Natural killer cell (primary cell): Measurements from ENCODE around the gene PLCH2. TPM values are rescaled to one million over a fixed set of nuclear protein-coding genes. Genes with fewer than 3 reads are reported as not detected.

Experiments used
- ATAC-seq, 3 donors: fragments of 150-1000 bp in 2 of 3; fragments of 200-7000 bp in 1 of 3; cut with Tn5 transposase; 1 replicate in 1 of 3; 2 replicates in 2 of 3; pipeline ENCODE4 v1.10.0; 2021; ENCODE audit warnings: mild to moderate bottlenecking in 2 of 3, moderate library complexity in 2 of 3
- DNase-seq, 2 donors: peaks; one replicate each; pipeline versions ENCODE4 v3.0.0 to v3.0.0-alpha.2; 2013 to 2021; ENCODE audit warnings: mixed read lengths in 1 of 2
- H3K27ac ChIP-seq: one replicate; pipeline ENCODE4 v1.5.1; 2013; ENCODE audit warnings: mild to moderate bottlenecking, low read length
- H3K27me3 ChIP-seq: one replicate; pipeline ENCODE4 v1.6.1; 2013; ENCODE audit warnings: low read length; ENCODE audit not compliant: control insufficient read depth, insufficient read depth
- H3K36me3 ChIP-seq: one replicate; pipeline ENCODE4 v1.6.1; 2013; ENCODE audit warnings: low read length; ENCODE audit not compliant: control insufficient read depth, insufficient read depth
- H3K4me1 ChIP-seq: one replicate; pipeline ENCODE4 v1.6.1; 2013; ENCODE audit warnings: low read length; ENCODE audit not compliant: control insufficient read depth, insufficient read depth
- H3K4me3 ChIP-seq: one replicate; pipeline ENCODE4 v1.5.1; 2013; ENCODE audit warnings: low read length
- H3K9me3 ChIP-seq: one replicate; pipeline ENCODE4 v1.6.1; 2013; ENCODE audit warnings: low read length; ENCODE audit not compliant: control insufficient read depth, insufficient read depth
- H3K27ac Mint-ChIP-seq, 2 donors: one replicate each; pipeline ENCODE4 v1.8.0; 2022; ENCODE audit warnings: mild to moderate bottlenecking in 2 of 2, mixed read lengths in 2 of 2, moderate library complexity in 1 of 2
- H3K27me3 Mint-ChIP-seq, 2 donors: one replicate each; pipeline ENCODE4 v1.8.0; 2022; ENCODE audit warnings: low read depth in 2 of 2, mixed read lengths in 2 of 2
- H3K36me3 Mint-ChIP-seq: one replicate; pipeline ENCODE4 v1.8.0; 2022; ENCODE audit warnings: mixed read lengths
- H3K4me1 Mint-ChIP-seq, 2 donors: one replicate each; pipeline ENCODE4 v1.8.0; 2022; ENCODE audit warnings: mixed read lengths in 2 of 2
- H3K4me3 Mint-ChIP-seq: one replicate; pipeline ENCODE4 v1.8.0; 2022; ENCODE audit warnings: mild to moderate bottlenecking, moderate library complexity, mixed read lengths
- H3K9me3 Mint-ChIP-seq, 2 donors: one replicate each; pipeline ENCODE4 v1.8.0; 2022; ENCODE audit warnings: mixed read lengths in 2 of 2
- CTCF ChIP-seq: fragments of 200-600 bp; IDR thresholded peaks from one replicate; pipeline ENCODE4 v1.8.0; 2022; ENCODE audit warnings: antibody characterized with exemption
- WGBS: methylation state at CpG from one replicate; pipeline ENCODE4 v1.1.7; 2013; ENCODE audit warnings: missing lambda C conversion rate; ENCODE audit not compliant: insufficient coverage; 5-methylcytosine and 5-hydroxymethylcytosine counted together
- intact Hi-C: fragments of 100-400 bp; cut with micrococcal nuclease; formaldehyde crosslinking; loops from one replicate; pipeline ENCODE4 v1.14.2; 2022
- total RNA-seq, 4 donors: library from RNA; stranded (reverse); fragments of 120-200 nt in 1 of 4; gene quantifications; one replicate each; pipeline versions ENCODE4 v1.2.3 to v1.2.4, GENCODE V29; 2013 to 2022

Gene PLCH2
- total RNA-seq, 3 donors from 2014 or later (not counting 1 experiment from before 2014, with no cell fraction given): 77.1 to 116 (median 106) TPM

GRCh38 chr1:2507744-2508155, 31.7 kb downstream of the PLCH2 start:
- WGBS: 92% methylated on average over 6 of the region's 6 CpGs
- no peaks in the 10 kb centered on the region for H3K9me3 Mint-ChIP-seq
- no peak for ATAC-seq

GRCh38 chr1:2508180-2508579, 32.1 kb downstream of the PLCH2 start:
- no peaks in the 10 kb centered on the region for H3K9me3 Mint-ChIP-seq
- H3K27me3 Mint-ChIP-seq: no peaks in the 10 kb centered on the region
- ATAC-seq: no peak
- no peak for TF ChIP-seq CTCF
- intact Hi-C loops: no loop called here
- WGBS: 90% methylated on average over 20 of the region's 24 CpGs
- Histone ChIP-seq H3K4me3 (no peak overlapping the region), H3K9me3 (no peaks in the 10 kb centered on the region), H3K27me3 (no peaks in the 10 kb centered on the region), H3K4me1 (peaks cover 6% of the 10 kb centered on the region), H3K27ac (no peak overlapping the region), H3K36me3 (peaks cover 46% of the 10 kb centered on the region)
- no peak overlapping the region for H3K4me3 Mint-ChIP-seq
- no peak for DNase-seq
- H3K4me1 Mint-ChIP-seq: peaks cover 0 to 5% of the 10 kb centered on the region in 2 donors
- H3K27ac Mint-ChIP-seq: no peak overlapping the region
- H3K36me3 Mint-ChIP-seq: no peaks in the 10 kb centered on the region

More at GRCh38 chr1:2507744-2508155, 31.7 kb downstream of the PLCH2 start:
- Histone ChIP-seq H3K27me3 (no peaks in the 10 kb centered on the region), H3K27ac (no peak overlapping the region), H3K36me3 (peaks cover 42% of the 10 kb centered on the region), H3K4me3 (no peak overlapping the region), H3K9me3 (no peaks in the 10 kb centered on the region), H3K4me1 (peaks cover 6% of the 10 kb centered on the region)
- Mint-ChIP-seq H3K27me3 (no peaks in the 10 kb centered on the region), H3K36me3 (no peaks in the 10 kb centered on the region), H3K4me1 (peaks cover 0 to 5% of the 10 kb centered on the region in 2 donors), H3K27ac (no peak overlapping the region), H3K4me3 (no peak overlapping the region)
- no peak for TF ChIP-seq CTCF
- DNase-seq: no peak
- intact Hi-C loops: no loop called here

GRCh38 chr1:2508751-2509150, 32.7 kb downstream of the PLCH2 start:
- H3K4me1 ChIP-seq: peaks cover 6% of the 10 kb centered on the region
- no peaks in the 10 kb centered on the region for H3K9me3 ChIP-seq
- no peak overlapping the region for H3K4me3 ChIP-seq
- peaks cover 52% of the 10 kb centered on the region for H3K36me3 ChIP-seq
- Mint-ChIP-seq H3K4me1 (peaks cover 0 to 5% of the 10 kb centered on the region in 2 donors), H3K9me3 (no peaks in the 10 kb centered on the region), H3K27ac (no peak overlapping the region), H3K27me3 (no peaks in the 10 kb centered on the region), H3K4me3 (no peak overlapping the region), H3K36me3 (no peaks in the 10 kb centered on the region)
- ATAC-seq: no peak
- H3K27me3 ChIP-seq: no peaks in the 10 kb centered on the region
- DNase-seq: no peak
- no peak overlapping the region for H3K27ac ChIP-seq
- no peak for TF ChIP-seq CTCF
- WGBS: 97% methylated on average over 29 of the region's 29 CpGs
- intact Hi-C loops: no loop called here

- Mint-ChIP-seq H3K9me3 (no peaks in the 10 kb centered on the region), H3K4me1 (no peaks in the 10 kb centered on the region), H3K4me3 (no peak overlapping the region), H3K36me3 (no peaks in the 10 kb centered on the region), H3K27ac (no peak overlapping the region), H3K27me3 (no peaks in the 10 kb centered on the region)
- Histone ChIP-seq H3K4me3 (no peak overlapping the region), H3K4me1 (peaks cover 6% of the 10 kb centered on the region), H3K27me3 (no peaks in the 10 kb centered on the region), H3K36me3 (peaks cover 58% of the 10 kb centered on the region), H3K9me3 (no peaks in the 10 kb centered on the region), H3K27ac (no peak overlapping the region)
- 94% methylated on average over 11 of the region's 11 CpGs for WGBS
- DNase-seq (no peak), ATAC-seq (no peak)
- TF ChIP-seq CTCF: no peak
- intact Hi-C loops: no loop called here
These were observed 33.5 kb downstream of the PLCH2 start for GRCh38 chr1:2509589-2509988.
